Subcutaneous adipose tissue (tissue), 4 donors: ENCODE data around the gene NAA16. TPM values are rescaled to one million over a fixed set of nuclear protein-coding genes. Genes with fewer than 3 reads are reported as not detected.

Experiments
- total RNA-seq, 4 donors: library from RNA; depleted of rRNA; stranded (reverse); fragments of >200 nt; gene quantifications; one replicate each; pipeline ENCODE4 v1.1.0, GENCODE V29; 2016
- TF ChIP-seq, protein P1 (sequence below): fragments of 450-650 bp; IDR thresholded peaks from one replicate; pipeline ENCODE4 v1.5.1; 2016; ENCODE audit warnings: low read depth, mild to moderate bottlenecking, control low read depth, antibody characterized with exemption, moderate library complexity

NAA16 gene
- total RNA-seq, 4 donors from 2014 or later, result 15.0 to 26.1 (median 18.5) TPM

DNA sequence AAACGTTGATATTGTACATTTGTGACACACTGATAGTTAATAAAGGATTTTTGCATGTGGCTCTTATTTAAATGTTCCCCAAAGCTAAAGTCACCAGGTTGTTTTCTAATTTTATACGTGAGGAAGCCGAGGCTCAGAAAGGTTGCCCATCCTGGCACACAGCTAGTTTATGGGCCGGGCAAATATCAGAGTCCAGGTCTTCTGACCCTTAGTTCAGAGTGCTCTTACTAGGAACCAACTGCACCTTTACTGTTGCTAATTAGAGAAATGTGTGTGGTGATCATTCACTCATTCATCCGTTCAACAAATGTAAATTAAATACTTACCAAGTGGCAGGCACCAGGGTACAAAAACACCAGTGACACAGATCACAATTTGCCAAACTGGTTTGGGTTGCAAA is 100.0 kb downstream of the NAA16 start:
- TF ChIP-seq, protein P1, sequence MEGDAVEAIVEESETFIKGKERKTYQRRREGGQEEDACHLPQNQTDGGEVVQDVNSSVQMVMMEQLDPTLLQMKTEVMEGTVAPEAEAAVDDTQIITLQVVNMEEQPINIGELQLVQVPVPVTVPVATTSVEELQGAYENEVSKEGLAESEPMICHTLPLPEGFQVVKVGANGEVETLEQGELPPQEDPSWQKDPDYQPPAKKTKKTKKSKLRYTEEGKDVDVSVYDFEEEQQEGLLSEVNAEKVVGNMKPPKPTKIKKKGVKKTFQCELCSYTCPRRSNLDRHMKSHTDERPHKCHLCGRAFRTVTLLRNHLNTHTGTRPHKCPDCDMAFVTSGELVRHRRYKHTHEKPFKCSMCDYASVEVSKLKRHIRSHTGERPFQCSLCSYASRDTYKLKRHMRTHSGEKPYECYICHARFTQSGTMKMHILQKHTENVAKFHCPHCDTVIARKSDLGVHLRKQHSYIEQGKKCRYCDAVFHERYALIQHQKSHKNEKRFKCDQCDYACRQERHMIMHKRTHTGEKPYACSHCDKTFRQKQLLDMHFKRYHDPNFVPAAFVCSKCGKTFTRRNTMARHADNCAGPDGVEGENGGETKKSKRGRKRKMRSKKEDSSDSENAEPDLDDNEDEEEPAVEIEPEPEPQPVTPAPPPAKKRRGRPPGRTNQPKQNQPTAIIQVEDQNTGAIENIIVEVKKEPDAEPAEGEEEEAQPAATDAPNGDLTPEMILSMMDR, result no peak

DNA sequence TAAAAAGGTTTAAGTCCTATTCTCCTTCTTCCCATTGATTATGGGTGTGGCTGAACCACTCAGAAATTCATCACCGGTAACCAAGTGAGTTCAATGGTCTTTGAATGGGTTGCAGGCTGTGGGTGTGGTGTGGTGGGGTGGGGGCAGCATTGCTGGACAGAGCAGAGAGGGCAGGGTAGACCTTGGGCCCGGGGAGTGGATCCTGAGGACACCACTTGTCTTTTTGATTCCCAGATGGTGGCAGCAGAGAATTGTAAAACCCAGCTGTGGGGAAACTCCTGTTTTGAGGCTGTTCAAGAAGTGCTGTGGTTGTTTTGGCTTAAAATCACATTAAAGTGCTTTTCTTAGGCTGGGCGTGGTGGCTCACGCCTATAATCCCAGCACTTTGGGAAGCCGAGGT is 100.5 kb downstream of the NAA16 start:
- TF ChIP-seq, protein P1, result no peak

DNA sequence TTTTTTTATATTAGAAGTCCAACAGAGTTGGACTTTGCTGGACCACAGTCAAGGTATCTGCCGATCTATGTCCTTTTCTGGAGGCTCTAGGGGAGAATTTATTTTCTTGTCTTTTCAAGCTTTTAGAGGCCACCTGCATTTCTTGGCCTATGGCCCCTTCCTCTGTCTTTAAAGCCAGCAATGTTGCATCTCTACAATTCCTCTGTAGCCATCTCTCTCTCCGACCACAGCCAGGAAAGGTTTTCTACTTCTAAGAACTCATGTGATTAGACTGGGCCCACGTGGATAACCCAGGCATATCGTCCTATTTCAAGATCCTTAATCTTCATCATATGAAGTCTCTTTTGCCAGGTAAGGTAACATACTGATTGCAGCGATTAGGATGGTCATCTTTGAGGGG is 102.8 kb downstream of the NAA16 start:
- TF ChIP-seq, protein P1, result no peak

DNA sequence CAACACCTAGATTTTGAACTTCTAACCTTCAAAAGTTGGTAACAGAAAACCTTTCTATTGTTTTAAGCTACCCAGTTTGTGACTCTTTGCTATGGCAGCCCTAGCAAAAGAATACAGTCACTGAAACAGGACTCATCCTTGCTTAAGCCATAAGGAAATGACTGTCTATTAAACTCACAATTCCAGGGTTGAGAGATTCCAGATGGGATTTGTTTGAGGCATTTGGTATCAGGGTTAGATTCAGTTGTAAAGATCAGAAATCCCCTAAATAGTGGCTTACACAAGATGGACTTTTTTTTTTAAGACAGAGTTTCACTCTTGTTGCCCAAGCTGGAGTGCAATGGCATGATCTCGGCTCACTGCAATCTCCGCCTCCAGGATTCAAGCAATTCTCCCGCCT is 105.2 kb downstream of the NAA16 start:
- TF ChIP-seq, protein P1, result no peak

DNA sequence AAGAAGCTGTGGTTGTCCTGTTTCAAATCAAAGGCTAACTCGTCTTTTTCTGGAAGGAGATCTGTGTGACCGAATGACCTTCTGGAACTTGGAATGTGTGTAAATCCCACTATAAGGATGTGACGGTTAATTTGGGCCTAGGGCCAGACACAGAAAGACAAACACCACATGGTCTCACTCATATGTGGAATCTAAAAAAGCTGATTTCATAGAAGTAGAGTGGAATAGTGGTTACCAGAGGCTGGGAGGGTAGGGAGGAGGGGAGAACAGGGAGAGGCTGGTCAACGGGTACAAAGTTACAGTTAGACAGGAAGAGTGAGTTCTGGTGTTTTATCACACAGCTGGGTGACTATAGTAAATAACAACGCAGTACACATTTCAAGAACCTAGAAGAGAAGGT is 107.0 kb downstream of the NAA16 start:
- TF ChIP-seq, protein P1, result no peak

DNA sequence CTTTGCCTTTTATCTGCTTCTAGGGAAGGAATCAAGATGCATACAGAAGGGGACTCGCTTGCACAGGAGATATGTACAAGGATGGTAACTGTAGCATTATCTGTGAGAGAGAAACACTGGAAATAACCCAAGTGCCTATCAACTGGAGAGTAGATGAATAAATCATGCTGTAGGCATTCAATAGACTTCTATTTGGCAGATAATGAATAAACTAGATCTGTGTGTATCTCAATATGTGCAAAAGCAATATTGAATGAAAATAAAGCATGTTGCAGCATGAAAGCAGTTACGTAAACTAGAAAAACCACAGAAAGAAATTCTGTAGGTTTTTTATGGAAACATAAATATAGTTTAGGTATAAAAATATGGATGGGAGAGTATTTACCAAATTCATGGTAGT is 107.7 kb downstream of the NAA16 start:
- TF ChIP-seq, protein P1, result no peak

DNA sequence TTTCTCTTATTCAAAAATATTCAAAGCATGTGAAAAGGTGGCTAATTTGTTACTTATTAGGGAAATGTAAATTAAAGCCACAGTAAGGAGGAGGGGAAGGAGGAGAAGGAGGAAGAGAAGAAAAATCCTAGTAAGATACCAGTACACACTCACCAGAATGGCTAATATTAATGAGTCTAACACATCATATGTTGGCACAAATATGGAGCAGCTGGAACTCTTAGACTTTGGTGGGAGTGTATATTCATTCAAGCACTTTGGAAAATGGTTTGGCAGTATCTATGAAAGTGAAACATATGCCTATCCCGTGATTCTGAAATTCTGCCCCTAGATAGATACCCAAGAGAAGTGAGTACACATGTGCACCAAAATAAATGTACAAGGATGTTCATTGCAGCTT is 108.1 kb downstream of the NAA16 start:
- TF ChIP-seq, protein P1, result no peak
